ENCODE data around the gene RAB39A. TPM values are rescaled to one million over a fixed set of nuclear protein-coding genes. Genes with fewer than 3 reads are reported as not detected.
"Not testable (repeated sequence)": the region's sequence is repeated elsewhere in the genome, so short reads cannot be mapped to it uniquely, and the experiment has no call there.

Gene RAB39A
- total RNA-seq, 6 experiments from 2014 or later = 0.42 to 1.2 (median 0.72) TPM; not detected in 1

DNA sequence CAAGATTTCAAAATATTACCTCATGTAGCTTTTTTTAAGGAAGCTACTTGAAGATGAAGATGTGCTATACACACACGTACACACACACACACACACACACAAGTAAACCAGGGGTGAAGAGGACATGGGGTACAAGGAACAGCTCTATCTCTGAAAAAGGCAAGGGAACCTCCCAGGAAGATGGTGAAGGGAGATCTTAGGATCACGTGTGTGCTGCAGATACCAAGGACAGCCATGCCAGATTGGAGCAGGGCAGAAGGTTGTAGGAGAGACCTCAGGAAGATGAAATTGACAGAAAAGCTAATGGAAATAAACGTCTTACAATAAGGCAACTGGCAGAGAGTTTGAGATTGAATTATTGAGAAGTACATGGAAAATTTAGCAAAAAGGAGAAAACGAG is 19.7 kb downstream of the RAB39A start:
- intact Hi-C loops (cut with DNase I) = no loop called here
- WGBS (ENCODE audit: insufficient coverage, low coverage, low lambda C conversion rate, missing lambda C conversion rate) = 39% methylated on average over 4 of the region's 4 CpGs
- ATAC-seq (no peak), DNase-seq (no peak)
- Histone ChIP-seq H3K4me1 (no peaks in the 10 kb centered on the region), H3K27ac (no peak overlapping the region), H3K9me3 (no peaks in the 10 kb centered on the region), H3K4me3 (no peak overlapping the region), H3K36me3 (no peaks in the 10 kb centered on the region), H3K27me3 (no peaks in the 10 kb centered on the region)
- TF ChIP-seq POLR2A (IDR thresholded peaks at IDR 0.05) = no peak

DNA sequence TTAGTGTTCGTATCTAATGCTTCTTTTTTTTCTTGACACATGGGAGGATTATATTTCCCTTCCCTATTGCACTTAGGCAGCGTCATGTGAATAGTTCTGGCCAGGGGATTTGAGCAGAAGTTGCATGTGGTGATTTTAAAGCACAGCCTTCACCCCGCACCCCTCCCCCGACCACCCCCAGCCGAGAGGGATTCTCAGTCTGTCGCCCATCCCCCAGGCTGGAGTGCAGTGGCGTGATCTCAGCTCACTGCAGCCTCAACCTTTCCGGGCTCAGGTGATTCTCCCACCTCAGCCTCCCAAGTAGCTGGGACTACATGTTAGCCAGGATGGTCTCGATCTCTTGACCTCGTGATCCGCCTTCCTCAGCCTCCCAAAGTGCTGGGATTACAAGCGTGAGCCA is 20.1 kb downstream of the RAB39A start:
- H3K27me3 ChIP-seq; H3K9me3 ChIP-seq; H3K36me3 ChIP-seq; intact Hi-C loops (cut with DNase I); ATAC-seq; H3K4me3 ChIP-seq; H3K4me1 ChIP-seq; DNase-seq; H3K27ac ChIP-seq: not testable (repeated sequence)
- 72% methylated on average over 11 of the region's 12 CpGs for WGBS (ENCODE audit: insufficient coverage, low coverage, low lambda C conversion rate, missing lambda C conversion rate)

GRCh38 chr11:107951155-107951554 is 22.9 kb downstream of the RAB39A start:
- Histone ChIP-seq H3K4me1 (no peaks in the 10 kb centered on the region), H3K36me3 (no peaks in the 10 kb centered on the region), H3K27ac (no peak overlapping the region), H3K27me3 (no peaks in the 10 kb centered on the region), H3K4me3 (no peak overlapping the region), H3K9me3 (no peaks in the 10 kb centered on the region)
- DNase-seq (no peak), ATAC-seq (no peak)
- TF ChIP-seq POLR2A (IDR thresholded peaks at IDR 0.05) (no peak), CTCF (IDR thresholded peaks at IDR 0.05) (no peak)
- intact Hi-C loops (cut with DNase I) = no loop called here

- H3K36me3 ChIP-seq = no peaks in the 10 kb centered on the region
- H3K9me3 ChIP-seq = no peaks in the 10 kb centered on the region
- no peaks in the 10 kb centered on the region for H3K27me3 ChIP-seq
- peaks cover 0 to 5% (median 0%) of the 10 kb centered on the region in 4 donors for H3K4me1 ChIP-seq
- no peak for TF ChIP-seq POLR2A (IDR thresholded peaks at IDR 0.05)
- TF ChIP-seq CTCF (IDR thresholded peaks at IDR 0.05) = no peak
- 20% methylated on average over 2 of the region's 3 CpGs for WGBS (ENCODE audit: insufficient coverage, low coverage, low lambda C conversion rate, missing lambda C conversion rate)
- H3K27ac ChIP-seq = no peak overlapping the region
- intact Hi-C loops (cut with DNase I) = no loop called here
- DNase-seq (no peak), ATAC-seq (no peak)
- H3K4me3 ChIP-seq = no peak overlapping the region
Measured at GRCh38 chr11:107953446-107953845, 25.2 kb downstream of the RAB39A start.

- Histone ChIP-seq H3K4me1 (peaks cover 0 to 5% (median 0%) of the 10 kb centered on the region in 4 donors), H3K4me3 (no peak overlapping the region), H3K27ac (no peak overlapping the region), H3K9me3 (no peaks in the 10 kb centered on the region), H3K36me3 (no peaks in the 10 kb centered on the region), H3K27me3 (no peaks in the 10 kb centered on the region)
- no peak for ATAC-seq
- no peak for DNase-seq
- 100% methylated on average over 1 of the region's 1 CpG for WGBS (ENCODE audit: insufficient coverage, low coverage, low lambda C conversion rate, missing lambda C conversion rate)
- intact Hi-C loops (cut with DNase I) = no loop called here
- TF ChIP-seq POLR2A (IDR thresholded peaks at IDR 0.05) (no peak), CTCF (IDR thresholded peaks at IDR 0.05) (no peak)
Measured at GRCh38 chr11:107956543-107956942, 28.3 kb downstream of the RAB39A start.

DNA sequence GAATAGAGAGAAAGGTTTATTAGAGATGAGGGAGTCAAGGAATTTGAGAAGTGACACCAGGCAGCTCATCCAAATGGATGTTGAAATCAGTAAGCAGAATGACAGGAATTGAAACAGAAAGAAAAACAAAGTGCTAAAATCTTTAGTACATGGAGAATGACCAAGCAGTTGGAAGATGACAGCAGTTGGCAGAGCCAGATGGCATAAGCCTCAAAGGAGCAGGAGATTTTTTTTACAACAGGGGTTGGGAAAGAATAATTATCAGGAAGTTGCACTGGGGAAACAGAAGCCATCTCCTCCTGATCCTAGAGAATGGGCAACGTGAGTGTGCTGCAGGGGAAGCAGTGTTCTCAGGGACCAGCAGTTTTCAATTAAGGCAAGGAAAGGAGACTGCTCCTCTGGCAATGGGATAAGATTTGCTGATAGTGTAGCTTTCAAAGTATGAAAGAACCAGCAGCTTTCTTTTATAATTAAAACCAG is 28.9 kb downstream of the RAB39A start:
- ATAC-seq = peak; percentile 60 to 88 (median 75)
- Histone ChIP-seq H3K36me3 (no peaks in the 10 kb centered on the region), H3K4me3 (peak overlapping the region in 1 of 3 donors; percentile 6), H3K9me3 (no peaks in the 10 kb centered on the region), H3K27me3 (no peaks in the 10 kb centered on the region), H3K4me1 (peaks cover 0 to 5% (median 0%) of the 10 kb centered on the region in 4 donors), H3K27ac (no peak overlapping the region)
- no peak for TF ChIP-seq POLR2A (IDR thresholded peaks at IDR 0.05)
- 0% methylated on average over 1 of the region's 1 CpG for WGBS (ENCODE audit: insufficient coverage, low coverage, low lambda C conversion rate, missing lambda C conversion rate)
- intact Hi-C loops (cut with DNase I) = no loop called here
- no peak for DNase-seq
